Astrocyte (in vitro differentiated cells and primary cell): ENCODE measurements around the gene CARS1. TPM values are rescaled to one million over a fixed set of nuclear protein-coding genes. Genes with fewer than 3 reads are reported as not detected.

Source experiments
- DNase-seq: peaks from one replicate; pipeline ENCODE4 v3.0.0-alpha.2; 2010; ENCODE audit warnings: low read depth
- FAIRE-seq: peaks from 2 replicates; lab custom pipeline; 2011; peaks lifted over from hg19 to GRCh38; lab: Jason Lieb, UNC
- H2AFZ ChIP-seq: 2 replicates; pipeline ENCODE4 v1.6.0; 2012; ENCODE audit warnings: low read depth, low read length, inconsistent platforms
- H3K27ac ChIP-seq: 2 replicates; pipeline ENCODE4 v1.5.1; 2011; ENCODE audit warnings: low read depth, low read length, inconsistent platforms
- H3K27me3 ChIP-seq: 2 replicates; pipeline ENCODE4 v1.6.0; 2011; ENCODE audit warnings: low read length, inconsistent platforms; ENCODE audit not compliant: insufficient read depth
- H3K36me3 ChIP-seq: 2 replicates; pipeline ENCODE4 v1.5.1; 2011; ENCODE audit warnings: low read length, inconsistent platforms; ENCODE audit not compliant: insufficient read depth
- H3K4me1 ChIP-seq: 2 replicates; pipeline ENCODE4 v1.5.1; 2011; ENCODE audit warnings: low read length, inconsistent platforms; ENCODE audit not compliant: insufficient read depth
- H3K4me2 ChIP-seq: 2 replicates; pipeline ENCODE4 v1.6.0; 2012; ENCODE audit warnings: low read length, inconsistent platforms
- H3K4me3 ChIP-seq: 2 replicates; pipeline ENCODE4 v1.5.1; 2011; ENCODE audit warnings: low read depth, mild to moderate bottlenecking, low read length, inconsistent platforms; ENCODE audit not compliant: insufficient read depth
- H3K79me2 ChIP-seq: 2 replicates; pipeline ENCODE4 v1.6.0; 2012; ENCODE audit warnings: mild to moderate bottlenecking, low read length, inconsistent platforms; ENCODE audit not compliant: insufficient read depth
- H3K9ac ChIP-seq: 2 replicates; pipeline ENCODE4 v1.6.0; 2012; ENCODE audit warnings: mild to moderate bottlenecking, low read length, inconsistent platforms
- H3K9me3 ChIP-seq: 2 replicates; pipeline ENCODE4 v1.5.1; 2012; ENCODE audit warnings: low read depth, mild to moderate bottlenecking, low read length, inconsistent platforms; ENCODE audit not compliant: insufficient read depth
- H4K20me1 ChIP-seq: 2 replicates; pipeline ENCODE4 v1.6.0; 2012; ENCODE audit warnings: low read length, inconsistent platforms; ENCODE audit not compliant: insufficient read depth
- H3K27ac Mint-ChIP-seq: one replicate; pipeline ENCODE4 v1.8.0; 2021; ENCODE audit warnings: mild to moderate bottlenecking, mixed read lengths; ENCODE audit not compliant: unreplicated experiment
- H3K27me3 Mint-ChIP-seq: one replicate; pipeline ENCODE4 v1.8.0; 2021; ENCODE audit warnings: low read depth, mixed read lengths; ENCODE audit not compliant: unreplicated experiment
- H3K36me3 Mint-ChIP-seq: one replicate; pipeline ENCODE4 v1.8.0; 2021; ENCODE audit warnings: low read depth, mixed read lengths; ENCODE audit not compliant: unreplicated experiment
- H3K4me1 Mint-ChIP-seq: one replicate; pipeline ENCODE4 v1.8.0; 2021; ENCODE audit warnings: low read depth, mixed read lengths; ENCODE audit not compliant: unreplicated experiment
- H3K4me3 Mint-ChIP-seq: one replicate; pipeline ENCODE4 v1.8.0; 2021; ENCODE audit warnings: mild to moderate bottlenecking, moderate library complexity, mixed read lengths; ENCODE audit not compliant: unreplicated experiment
- H3K9me3 Mint-ChIP-seq: one replicate; pipeline ENCODE4 v1.8.0; 2021; ENCODE audit warnings: mild to moderate bottlenecking, mixed read lengths; ENCODE audit not compliant: unreplicated experiment
- EZH2 ChIP-seq: IDR thresholded peaks from 2 replicates; pipeline ENCODE4 v1.6.1; 2012; ENCODE audit warnings: mild to moderate bottlenecking, low read length, inconsistent platforms; ENCODE audit not compliant: insufficient read depth
- total RNA-seq: library from RNA; stranded (reverse); gene quantifications from 2 replicates; pipeline ENCODE4 v1.2.1, GENCODE V29; 2021
- TF ChIP-seq, protein P1 (sequence below): IDR thresholded peaks from 2 replicates; pipeline ENCODE4 v1.5.1; 2011; ENCODE audit warnings: low read depth, mild to moderate bottlenecking, inconsistent platforms, low read length, moderate library complexity; ENCODE audit not compliant: insufficient read depth

CARS1 gene
- total RNA-seq, 1 donor from 2014 or later, result 123 TPM

DNA sequence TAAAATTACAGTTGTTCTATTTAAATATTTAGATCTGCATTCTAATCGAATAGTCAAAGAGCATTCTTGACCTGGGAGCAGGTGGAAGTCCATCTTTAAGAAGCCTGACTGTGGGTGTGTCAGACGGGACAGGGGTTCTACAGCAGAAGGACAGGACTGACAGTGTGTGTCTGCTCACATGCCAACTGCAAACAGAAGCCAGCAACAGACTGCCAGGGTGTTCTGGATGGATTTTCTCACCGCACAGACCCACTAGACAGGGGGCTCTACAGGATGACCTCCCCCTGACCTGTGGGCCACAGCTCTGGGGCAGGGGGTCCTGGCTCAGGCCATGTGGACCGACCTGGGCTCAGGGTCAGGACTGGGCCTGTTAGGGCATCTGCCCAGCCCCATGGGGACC, 42.3 kb downstream of the CARS1 start:
- H3K4me2 ChIP-seq, result no peak overlapping the region
- H3K4me1 ChIP-seq, result peaks cover 3% of the 10 kb centered on the region
- no peaks in the 10 kb centered on the region for H3K79me2 ChIP-seq
- H4K20me1 ChIP-seq, result peaks cover 26% of the 10 kb centered on the region
- peaks cover 23% of the 10 kb centered on the region for H3K36me3 Mint-ChIP-seq
- no peak for FAIRE-seq
- no peak overlapping the region for H3K27ac ChIP-seq
- TF ChIP-seq, protein P1, sequence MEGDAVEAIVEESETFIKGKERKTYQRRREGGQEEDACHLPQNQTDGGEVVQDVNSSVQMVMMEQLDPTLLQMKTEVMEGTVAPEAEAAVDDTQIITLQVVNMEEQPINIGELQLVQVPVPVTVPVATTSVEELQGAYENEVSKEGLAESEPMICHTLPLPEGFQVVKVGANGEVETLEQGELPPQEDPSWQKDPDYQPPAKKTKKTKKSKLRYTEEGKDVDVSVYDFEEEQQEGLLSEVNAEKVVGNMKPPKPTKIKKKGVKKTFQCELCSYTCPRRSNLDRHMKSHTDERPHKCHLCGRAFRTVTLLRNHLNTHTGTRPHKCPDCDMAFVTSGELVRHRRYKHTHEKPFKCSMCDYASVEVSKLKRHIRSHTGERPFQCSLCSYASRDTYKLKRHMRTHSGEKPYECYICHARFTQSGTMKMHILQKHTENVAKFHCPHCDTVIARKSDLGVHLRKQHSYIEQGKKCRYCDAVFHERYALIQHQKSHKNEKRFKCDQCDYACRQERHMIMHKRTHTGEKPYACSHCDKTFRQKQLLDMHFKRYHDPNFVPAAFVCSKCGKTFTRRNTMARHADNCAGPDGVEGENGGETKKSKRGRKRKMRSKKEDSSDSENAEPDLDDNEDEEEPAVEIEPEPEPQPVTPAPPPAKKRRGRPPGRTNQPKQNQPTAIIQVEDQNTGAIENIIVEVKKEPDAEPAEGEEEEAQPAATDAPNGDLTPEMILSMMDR, result no peak
- no peak for TF ChIP-seq EZH2
- no peak overlapping the region for H3K4me3 ChIP-seq
- H3K27me3 Mint-ChIP-seq, result no peaks in the 10 kb centered on the region
- no peaks in the 10 kb centered on the region for H3K27me3 ChIP-seq
- H3K27ac Mint-ChIP-seq, result no peak overlapping the region
- no peak overlapping the region for H2AFZ ChIP-seq
- H3K9me3 Mint-ChIP-seq, result no peaks in the 10 kb centered on the region
- no peak overlapping the region for H3K9ac ChIP-seq
- no peaks in the 10 kb centered on the region for H3K9me3 ChIP-seq
- no peak overlapping the region for H3K4me3 Mint-ChIP-seq
- no peak for DNase-seq
- H3K4me1 Mint-ChIP-seq, result no peaks in the 10 kb centered on the region
- H3K36me3 ChIP-seq, result peaks cover 41% of the 10 kb centered on the region

DNA sequence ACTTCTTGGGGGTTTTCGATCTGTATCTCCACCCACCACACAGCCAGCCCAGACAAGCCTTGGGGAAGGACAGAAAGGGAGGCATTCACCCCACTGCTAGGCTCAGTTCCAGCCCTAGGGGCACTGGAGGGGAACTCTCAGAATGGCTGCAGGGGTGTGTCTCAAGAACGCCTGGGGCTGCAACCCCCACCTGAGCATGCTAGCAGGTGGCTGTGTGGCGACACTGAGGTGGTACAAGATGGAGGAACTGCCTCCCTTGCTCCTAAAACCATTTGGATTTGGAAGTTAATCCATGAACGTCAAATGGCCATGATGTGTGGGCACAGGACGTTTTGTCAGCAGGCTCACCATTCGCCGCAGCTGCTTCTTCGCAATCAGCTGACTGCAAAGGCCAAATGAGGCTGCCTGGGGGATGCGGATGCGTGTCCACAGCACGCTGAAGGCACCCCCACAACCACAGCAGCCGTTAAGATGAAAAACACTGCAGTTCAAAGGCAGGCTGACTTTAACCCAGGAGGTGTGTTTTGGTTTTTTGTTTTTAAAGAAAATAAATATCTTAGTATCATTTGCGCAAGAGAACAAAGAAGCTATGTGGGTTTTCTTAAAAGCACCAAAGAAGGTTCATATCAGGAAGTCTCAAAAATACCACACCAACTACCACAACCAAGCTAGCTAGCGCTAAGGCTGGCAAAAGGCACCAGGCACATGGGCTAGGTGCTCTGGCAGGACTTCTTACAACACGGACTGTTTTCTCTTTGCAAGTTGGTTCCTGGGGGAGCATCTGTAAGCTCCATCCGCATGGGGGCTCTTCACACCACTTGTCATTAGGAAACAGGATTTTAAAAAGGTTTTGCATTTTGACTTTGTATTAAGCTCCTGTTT, 42.9 kb downstream of the CARS1 start:
- Histone ChIP-seq H3K27me3 (no peaks in the 10 kb centered on the region), H2AFZ (no peak overlapping the region), H4K20me1 (peaks cover 26% of the 10 kb centered on the region), H3K4me3 (no peak overlapping the region), H3K9ac (no peak overlapping the region), H3K27ac (no peak overlapping the region), H3K4me1 (peaks cover 3% of the 10 kb centered on the region), H3K79me2 (no peaks in the 10 kb centered on the region), H3K4me2 (no peak overlapping the region), H3K36me3 (peaks cover 43% of the 10 kb centered on the region), H3K9me3 (no peaks in the 10 kb centered on the region)
- Mint-ChIP-seq H3K36me3 (peaks cover 28% of the 10 kb centered on the region), H3K4me1 (no peaks in the 10 kb centered on the region), H3K27me3 (no peaks in the 10 kb centered on the region), H3K9me3 (no peaks in the 10 kb centered on the region), H3K27ac (no peak overlapping the region), H3K4me3 (no peak overlapping the region)
- TF ChIP-seq, protein P1, result no peak
- no peak for TF ChIP-seq EZH2
- no peak for FAIRE-seq
- DNase-seq, result no peak
